ENCODE data around the gene WNT11. TPM values are rescaled to one million over a fixed set of nuclear protein-coding genes. Genes with fewer than 3 reads are reported as not detected.
"Not testable (repeated sequence)": the region's sequence is repeated elsewhere in the genome, so short reads cannot be mapped to it uniquely, and the experiment has no call there.

The WNT11 gene
- total RNA-seq, 1 experiment from 2014 or later, result 26.8 TPM

DNA sequence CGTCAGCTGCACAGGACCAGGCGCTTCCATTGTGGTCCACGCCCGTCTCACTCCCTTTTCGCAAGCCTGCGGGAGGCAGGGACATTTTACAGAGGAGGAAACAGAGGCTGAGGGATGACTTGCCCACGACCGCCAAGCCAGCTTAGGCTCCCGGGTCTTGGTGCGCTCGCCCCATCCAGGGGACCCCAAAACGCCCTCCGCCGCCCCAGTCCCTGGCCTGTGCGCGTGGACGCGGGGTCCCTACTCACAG lies 300 bp downstream of the WNT11 start:
- no peak overlapping the region for H3K27ac ChIP-seq
- H3K27me3 ChIP-seq, result no peaks in the 10 kb centered on the region
- DNase-seq, result no peak
- no peaks in the 10 kb centered on the region for H3K9me3 ChIP-seq (replicated peaks)
- no peak overlapping the region for H3K4me3 ChIP-seq
- no peaks in the 10 kb centered on the region for H3K36me3 ChIP-seq
- H3K4me1 ChIP-seq, result no peaks in the 10 kb centered on the region

GRCh38 chr11:76205252-76206076 lies 838 bp downstream of the WNT11 start:
- Histone ChIP-seq H3K4me3 (no peak overlapping the region), H3K27me3 (no peaks in the 10 kb centered on the region), H3K4me1 (no peaks in the 10 kb centered on the region), H3K9me3 (replicated peaks) (no peaks in the 10 kb centered on the region), H3K36me3 (no peaks in the 10 kb centered on the region), H3K27ac (no peak overlapping the region)
- DNase-seq, result no peak

DNA sequence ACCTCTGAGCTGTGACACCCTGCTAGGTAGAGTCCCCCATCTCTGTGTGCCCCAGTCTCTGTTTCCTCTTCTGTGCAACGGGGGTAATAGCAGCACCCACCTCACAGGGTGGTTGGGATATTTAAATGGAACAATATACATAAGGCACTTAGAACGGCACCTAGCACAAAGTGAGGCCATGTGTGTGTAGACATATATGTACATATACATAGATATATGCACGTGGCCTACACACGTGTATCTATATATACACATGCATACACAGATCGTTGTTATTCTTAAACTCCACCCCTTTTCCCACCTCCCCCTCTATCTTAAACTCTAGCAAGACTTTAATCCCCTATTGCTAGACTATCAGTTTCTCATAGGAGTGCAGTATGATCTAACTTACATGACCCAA lies 2.4 kb downstream of the WNT11 start:
- no peak overlapping the region for H3K4me3 ChIP-seq
- no peaks in the 10 kb centered on the region for H3K4me1 ChIP-seq
- no peaks in the 10 kb centered on the region for H3K36me3 ChIP-seq
- no peaks in the 10 kb centered on the region for H3K27me3 ChIP-seq
- H3K9me3 ChIP-seq (replicated peaks), result no peaks in the 10 kb centered on the region
- DNase-seq, result no peak
- no peak overlapping the region for H3K27ac ChIP-seq

GRCh38 chr11:76203131-76203925 lies 3.0 kb downstream of the WNT11 start:
- Histone ChIP-seq H3K27me3 (no peaks in the 10 kb centered on the region), H3K27ac (no peak overlapping the region), H3K4me3 (no peak overlapping the region), H3K36me3 (no peaks in the 10 kb centered on the region), H3K9me3 (replicated peaks) (no peaks in the 10 kb centered on the region), H3K4me1 (no peaks in the 10 kb centered on the region)
- DNase-seq, result no peak

DNA sequence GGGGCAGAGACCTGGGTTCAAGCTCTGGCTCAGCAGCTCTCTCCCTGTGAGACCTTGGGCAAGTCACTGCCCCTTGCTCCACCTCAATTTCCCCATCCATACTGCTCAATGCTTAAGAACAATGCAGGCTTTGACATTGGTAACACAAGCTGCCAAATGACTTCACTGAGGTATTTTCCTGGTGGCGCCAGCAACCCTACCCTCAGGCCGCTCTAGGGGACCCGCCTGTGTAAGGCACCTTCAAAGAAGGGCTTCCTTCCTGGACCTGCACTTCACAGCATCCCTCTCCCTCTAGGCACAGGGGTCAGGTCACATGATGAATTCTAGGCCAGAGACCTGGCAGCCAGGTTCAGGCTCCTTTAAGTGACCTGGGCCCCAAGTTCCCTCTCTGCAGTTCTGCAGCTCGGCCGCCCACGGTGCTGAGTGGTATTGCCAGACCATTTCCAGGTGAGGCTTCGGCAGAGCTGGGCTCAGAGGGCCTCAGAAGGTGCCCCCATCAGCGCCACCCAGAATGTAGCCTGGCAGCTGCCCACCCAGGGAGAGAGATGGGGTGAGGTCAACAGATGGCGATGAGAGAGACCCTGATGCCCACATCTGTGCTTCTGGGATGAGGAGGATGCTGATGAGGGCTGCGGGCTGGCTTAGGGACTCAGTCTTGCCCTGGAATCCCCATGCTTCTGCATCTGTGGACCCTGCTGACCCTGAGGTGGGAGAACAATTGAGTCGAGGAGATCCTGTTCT lies 4.5 kb downstream of the WNT11 start:
- H3K4me3 ChIP-seq, result no peak overlapping the region
- no peaks in the 10 kb centered on the region for H3K4me1 ChIP-seq
- H3K27ac ChIP-seq, result no peak overlapping the region
- no peaks in the 10 kb centered on the region for H3K36me3 ChIP-seq
- H3K9me3 ChIP-seq (replicated peaks), result no peaks in the 10 kb centered on the region
- no peaks in the 10 kb centered on the region for H3K27me3 ChIP-seq
- DNase-seq, result peak in 1 of 2 experiments; percentile 20

- H3K27me3 ChIP-seq, result no peaks in the 10 kb centered on the region
Observed at GRCh38 chr11:76201056-76201455, 5.2 kb downstream of the WNT11 start.

GRCh38 chr11:76200006-76200940 lies 6.0 kb downstream of the WNT11 start:
- Histone ChIP-seq H3K27me3 (no peaks in the 10 kb centered on the region), H3K4me3 (no peak overlapping the region), H3K36me3 (no peaks in the 10 kb centered on the region), H3K9me3 (replicated peaks) (no peaks in the 10 kb centered on the region), H3K27ac (no peak overlapping the region), H3K4me1 (no peaks in the 10 kb centered on the region)
- no peak for DNase-seq

More at GRCh38 chr11:76201056-76201455, 5.2 kb downstream of the WNT11 start:
- no peaks in the 10 kb centered on the region for H3K9me3 ChIP-seq (replicated peaks)
- DNase-seq, result no peak
- H3K4me1 ChIP-seq, result no peaks in the 10 kb centered on the region
- no peaks in the 10 kb centered on the region for H3K36me3 ChIP-seq
- H3K27ac ChIP-seq, result no peak overlapping the region
- no peak overlapping the region for H3K4me3 ChIP-seq

GRCh38 chr11:76198691-76199090 lies 7.6 kb downstream of the WNT11 start:
- not testable (repeated sequence) for H3K27ac ChIP-seq; H3K4me3 ChIP-seq; DNase-seq; H3K27me3 ChIP-seq; H3K9me3 ChIP-seq (replicated peaks); H3K4me1 ChIP-seq; H3K36me3 ChIP-seq

DNA sequence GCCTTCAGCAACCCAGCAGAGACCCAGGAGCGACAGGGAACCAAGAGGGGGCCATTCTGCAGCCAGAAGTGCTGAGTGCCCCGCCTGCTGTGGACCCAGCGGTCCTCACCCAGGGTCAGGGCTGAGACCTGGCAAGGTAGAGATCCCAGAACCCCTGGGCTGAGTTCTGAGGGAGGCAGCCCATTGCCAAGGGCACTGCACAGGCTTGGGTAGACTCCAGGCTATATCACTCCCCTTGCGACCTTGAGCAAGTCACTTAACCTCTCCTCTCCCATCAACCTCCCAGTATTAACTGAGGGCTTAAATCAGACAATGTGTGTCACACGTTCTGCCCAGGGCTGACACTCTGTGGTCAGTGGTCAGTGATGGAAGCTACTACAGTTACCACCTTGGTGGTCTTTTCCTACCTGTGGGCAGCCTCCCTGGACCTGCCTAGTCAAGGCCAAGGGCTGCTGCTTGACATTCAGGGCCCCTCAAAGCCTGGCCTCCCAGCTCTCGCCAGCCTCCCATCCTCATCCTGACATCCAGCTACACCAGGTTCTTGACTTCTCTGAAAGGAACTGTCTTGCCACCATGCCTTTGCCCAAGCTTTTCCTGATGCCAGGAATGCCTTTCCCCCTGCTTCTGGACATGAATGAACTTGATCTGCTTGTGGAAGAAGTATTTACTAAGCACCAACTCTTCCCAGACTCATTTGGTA lies 8.2 kb downstream of the WNT11 start:
- Histone ChIP-seq H3K4me3 (no peak overlapping the region), H3K4me1 (no peaks in the 10 kb centered on the region), H3K36me3 (no peaks in the 10 kb centered on the region), H3K27me3 (no peaks in the 10 kb centered on the region), H3K27ac (no peak overlapping the region), H3K9me3 (replicated peaks) (no peaks in the 10 kb centered on the region)
- DNase-seq, result no peak

GRCh38 chr11:76197332-76197731 lies 9.0 kb downstream of the WNT11 start:
- no peaks in the 10 kb centered on the region for H3K4me1 ChIP-seq
- H3K36me3 ChIP-seq, result no peaks in the 10 kb centered on the region
- H3K9me3 ChIP-seq (replicated peaks), result no peaks in the 10 kb centered on the region
- no peak overlapping the region for H3K4me3 ChIP-seq
- H3K27ac ChIP-seq, result no peak overlapping the region
- H3K27me3 ChIP-seq, result no peaks in the 10 kb centered on the region
- no peak for DNase-seq

DNA sequence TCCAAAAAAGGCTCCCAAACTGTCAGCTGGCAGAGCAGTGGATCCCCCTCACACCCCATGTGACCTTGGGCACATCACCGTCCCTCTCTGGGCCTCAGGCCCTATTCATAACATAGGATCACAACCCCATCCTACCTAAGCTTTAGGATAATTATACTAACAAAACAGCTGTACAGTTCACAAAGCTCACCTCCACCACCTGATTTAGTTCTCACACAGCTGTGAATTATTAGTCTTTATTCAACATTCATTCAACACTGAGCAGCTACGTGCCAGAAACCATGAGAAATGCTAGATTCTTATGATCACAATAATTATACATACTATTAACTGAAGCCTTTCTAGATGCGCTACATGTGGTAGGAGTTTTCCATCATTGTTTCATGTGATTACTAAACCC lies 9.5 kb downstream of the WNT11 start:
- Histone ChIP-seq H3K36me3 (no peaks in the 10 kb centered on the region), H3K27me3 (no peaks in the 10 kb centered on the region), H3K4me1 (no peaks in the 10 kb centered on the region), H3K9me3 (replicated peaks) (no peaks in the 10 kb centered on the region), H3K4me3 (no peak overlapping the region), H3K27ac (no peak overlapping the region)
- DNase-seq, result no peak

DNA sequence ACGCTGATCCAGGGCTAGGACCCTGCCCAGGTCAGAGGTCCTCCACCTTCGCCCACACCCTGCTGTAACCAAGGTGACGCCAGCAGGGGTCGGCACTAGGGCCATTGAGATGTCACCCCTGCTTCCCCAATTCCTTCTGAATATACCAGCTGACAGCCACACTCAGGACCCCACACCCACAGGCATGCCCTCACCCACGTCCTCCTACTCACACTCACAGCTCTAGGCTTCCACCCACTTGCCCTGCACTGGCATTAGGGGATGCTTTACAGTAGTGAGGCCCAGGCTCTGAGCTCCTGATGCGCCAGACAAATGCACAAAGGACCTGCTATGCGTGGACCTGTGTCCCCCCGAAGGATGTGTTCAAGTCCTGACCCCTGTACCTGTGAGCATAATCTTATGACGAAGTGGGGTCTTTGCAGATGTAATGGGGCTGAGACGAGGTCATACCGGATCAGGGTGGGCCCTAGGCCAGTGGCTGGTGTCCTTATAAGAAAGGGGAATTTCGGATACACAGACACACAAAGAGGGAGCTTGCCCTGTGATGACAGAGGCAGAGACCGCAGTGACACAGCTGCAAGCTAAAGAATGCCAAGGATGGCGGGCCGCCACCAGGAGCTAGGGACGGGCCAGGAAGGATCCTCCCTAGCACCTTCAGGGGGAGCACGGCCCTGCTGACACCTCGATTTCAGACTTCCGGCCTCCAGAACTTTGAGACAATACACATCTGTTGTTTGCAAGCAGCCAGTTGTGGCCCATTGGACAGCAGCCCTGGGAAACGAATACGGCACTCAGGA lies 11.2 kb downstream of the WNT11 start:
- Histone ChIP-seq H3K4me1 (no peaks in the 10 kb centered on the region), H3K36me3 (no peaks in the 10 kb centered on the region), H3K27ac (no peak overlapping the region), H3K27me3 (no peaks in the 10 kb centered on the region), H3K4me3 (no peak overlapping the region), H3K9me3 (replicated peaks) (no peaks in the 10 kb centered on the region)
- no peak for DNase-seq

- Histone ChIP-seq H3K4me3 (no peak overlapping the region), H3K4me1 (no peaks in the 10 kb centered on the region), H3K36me3 (no peaks in the 10 kb centered on the region), H3K9me3 (replicated peaks) (no peaks in the 10 kb centered on the region), H3K27me3 (no peaks in the 10 kb centered on the region), H3K27ac (no peak overlapping the region)
- DNase-seq, result no peak
Observed at GRCh38 chr11:76193219-76193618, 13.1 kb downstream of the WNT11 start.

All from SJCRH30 (cell line).